Heart left ventricle (tissue), 13 donors: ENCODE measurements around the gene SUMF2.

Experiments used
- POLR2A ChIP-seq, 2 donors: fragments of 450-650 bp; IDR thresholded peaks; one replicate each; pipeline ENCODE4 v1.6.1; 2017; ENCODE audit warnings: antibody characterized with exemption in 2 of 2, mild to moderate bottlenecking in 2 of 2, moderate library complexity in 2 of 2
- TF ChIP-seq, protein P1 (sequence below), 12 donors: fragments of 200-600 bp; sonication (generic) in 4 of 12; IDR thresholded peaks; one replicate each; pipeline versions ENCODE4 v1.5.0 to v1.8.0; 2018 to 2022; ENCODE audit warnings: antibody characterized with exemption in 12 of 12, mild to moderate bottlenecking in 5 of 12
- donor health status: ischemic (EF 13 %, LVEDD 7.1; RV severe dilation, severe dysfunction).
- donor health status: DM: no; HTN: yes; CAD: no.
- donor health status: DM: no; HTN: no; CAD: no.
- donor health status: ischemic (EF 25% LVEDD 6.9; RV normal size, moderate dysfunction).
- donor health status: ischemic (EF 25% LVEDD 5.7; RV mildly dilated, moderate dysfunction).
- donor health status: ischemic (EF 35%, LVEDD 5.7; RV mildly dilated, moderate dysfunction).
- donor health status: nonischemic (EF 11% LVEDD 7.7; RV severe dilation, severe dysfunction).
- donor health status: DM: yes; HTN: yes; CAD: no.
- donor health status: PGD.
- donor health status: ischemic (EF 29% LVEDD 5.4; RV normal size, mild dysfunction).
- donor health status: nonischemic (EF 23%, LVEDD 6.1; RV moderate dilation, normal function).

DNA sequence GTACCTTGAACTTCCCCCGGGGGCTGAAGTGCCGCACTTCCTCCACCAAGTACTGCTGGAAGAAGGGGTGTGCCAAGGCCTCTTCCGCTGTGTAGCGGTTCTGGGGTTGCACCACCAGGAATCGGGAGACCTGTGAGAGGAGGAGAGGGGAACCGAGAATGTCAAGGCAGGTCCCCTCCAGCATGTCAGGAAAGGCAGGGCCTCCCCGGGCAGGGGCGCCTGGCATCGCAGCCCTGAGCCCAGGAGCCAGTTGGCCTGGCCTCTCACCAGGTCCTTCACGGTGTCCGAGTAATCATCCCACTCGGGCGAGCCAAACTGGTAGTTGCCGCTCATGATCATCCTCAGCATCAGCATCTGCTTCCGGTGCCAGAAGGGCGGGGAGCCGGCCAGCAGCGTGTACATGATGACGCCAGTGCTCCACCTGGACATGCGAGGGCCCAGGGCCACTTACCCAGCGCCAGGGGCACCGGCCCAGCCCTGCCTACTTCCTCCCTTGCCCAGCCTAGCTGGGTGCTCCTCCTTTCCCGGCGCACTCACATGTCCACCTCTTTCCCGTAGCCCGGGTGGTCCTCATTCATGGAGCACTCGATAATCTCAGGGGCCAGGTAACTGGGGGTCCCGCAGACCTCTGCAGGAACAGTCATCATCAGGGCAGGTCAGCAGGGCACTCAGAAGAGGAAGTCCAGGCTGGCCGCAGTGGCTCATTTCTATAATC, 17.7 kb downstream of the SUMF2 start:
- TF ChIP-seq, protein P1, sequence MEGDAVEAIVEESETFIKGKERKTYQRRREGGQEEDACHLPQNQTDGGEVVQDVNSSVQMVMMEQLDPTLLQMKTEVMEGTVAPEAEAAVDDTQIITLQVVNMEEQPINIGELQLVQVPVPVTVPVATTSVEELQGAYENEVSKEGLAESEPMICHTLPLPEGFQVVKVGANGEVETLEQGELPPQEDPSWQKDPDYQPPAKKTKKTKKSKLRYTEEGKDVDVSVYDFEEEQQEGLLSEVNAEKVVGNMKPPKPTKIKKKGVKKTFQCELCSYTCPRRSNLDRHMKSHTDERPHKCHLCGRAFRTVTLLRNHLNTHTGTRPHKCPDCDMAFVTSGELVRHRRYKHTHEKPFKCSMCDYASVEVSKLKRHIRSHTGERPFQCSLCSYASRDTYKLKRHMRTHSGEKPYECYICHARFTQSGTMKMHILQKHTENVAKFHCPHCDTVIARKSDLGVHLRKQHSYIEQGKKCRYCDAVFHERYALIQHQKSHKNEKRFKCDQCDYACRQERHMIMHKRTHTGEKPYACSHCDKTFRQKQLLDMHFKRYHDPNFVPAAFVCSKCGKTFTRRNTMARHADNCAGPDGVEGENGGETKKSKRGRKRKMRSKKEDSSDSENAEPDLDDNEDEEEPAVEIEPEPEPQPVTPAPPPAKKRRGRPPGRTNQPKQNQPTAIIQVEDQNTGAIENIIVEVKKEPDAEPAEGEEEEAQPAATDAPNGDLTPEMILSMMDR (IDR thresholded peaks at IDR 0.05) = no peak
- TF ChIP-seq POLR2A (IDR thresholded peaks at IDR 0.05) = no peak
